ENCODE measurements around the gene AFF3.
A peak's percentile ranks its signal among the peaks of the same experiment; 100 is the strongest.

Gene AFF3

GRCh38 chr2:100068395-100068794, 74.0 kb downstream of the AFF3 start:
- DNase-seq: no peak

GRCh38 chr2:100067784-100068183, 74.6 kb downstream of the AFF3 start:
- peak; percentile 63 for DNase-seq

GRCh38 chr2:100066856-100067255, 75.5 kb downstream of the AFF3 start:
- no peak for DNase-seq

- peak; percentile 14 for DNase-seq
Observed at GRCh38 chr2:100066246-100066645, 76.1 kb downstream of the AFF3 start.

GRCh38 chr2:100064592-100065428, 77.6 kb downstream of the AFF3 start:
- DNase-seq: no peak

GRCh38 chr2:100064165-100064564, 78.2 kb downstream of the AFF3 start:
- no peak for DNase-seq

- DNase-seq: no peak
Observed at GRCh38 chr2:100063459-100063953, 78.9 kb downstream of the AFF3 start.

GRCh38 chr2:100062336-100062735, 80.1 kb downstream of the AFF3 start:
- DNase-seq: no peak

GRCh38 chr2:100060875-100061274, 81.5 kb downstream of the AFF3 start:
- no peak for DNase-seq

GRCh38 chr2:100059638-100060037, 82.8 kb downstream of the AFF3 start:
- DNase-seq: no peak

GRCh38 chr2:100057901-100058261, 84.5 kb downstream of the AFF3 start:
- DNase-seq: no peak

- no peak for DNase-seq
Observed at GRCh38 chr2:100054426-100054825, 88.0 kb downstream of the AFF3 start.

GRCh38 chr2:100053087-100053885, 89.1 kb downstream of the AFF3 start:
- DNase-seq: no peak

GRCh38 chr2:100052650-100053049, 89.7 kb downstream of the AFF3 start:
- DNase-seq: no peak

- DNase-seq: no peak
Observed at GRCh38 chr2:100051253-100051652, 91.1 kb downstream of the AFF3 start.

- no peak for DNase-seq
Observed at GRCh38 chr2:100050685-100051084, 91.7 kb downstream of the AFF3 start.

GRCh38 chr2:100046961-100047947, 95.1 kb downstream of the AFF3 start:
- DNase-seq: no peak

- DNase-seq: no peak
Observed at GRCh38 chr2:100045000-100045399, 97.4 kb downstream of the AFF3 start.

- DNase-seq: peak; percentile 62
Observed at GRCh38 chr2:100043891-100044255, 98.5 kb downstream of the AFF3 start.

GRCh38 chr2:100043081-100043890, 99.1 kb downstream of the AFF3 start:
- DNase-seq: no peak

GRCh38 chr2:100042562-100042961, 99.8 kb downstream of the AFF3 start:
- no peak for DNase-seq

GRCh38 chr2:100041946-100042345, 100.4 kb downstream of the AFF3 start:
- DNase-seq: no peak

Data from NCI-H69 (cell line).